B cell (primary cell): ENCODE results near the gene SUGCT. TPM values are rescaled to one million over a fixed set of nuclear protein-coding genes. Genes with fewer than 3 reads are reported as not detected.

Experiments used
- ATAC-seq: fragments of 200-7000 bp; cut with Tn5 transposase; one replicate; pipeline ENCODE4 v1.10.0; 2021; ENCODE audit warnings: low read depth, mild to moderate bottlenecking, moderate number of reproducible peaks, moderate library complexity
- CTCF ChIA-PET: fragments of 350-600 bp; sonication (Branson Sonifier 250); formaldehyde crosslinking; loops from one replicate; lab custom pipeline; 2021; ENCODE audit warnings: antibody characterized with exemption, inconsistent platforms; lab: Charles Lee
- POLR2A ChIA-PET: fragments of 350-600 bp; sonication (Branson Sonifier 250); formaldehyde crosslinking; loops from one replicate; lab custom pipeline; 2021; ENCODE audit warnings: antibody characterized with exemption; lab: Charles Lee
- DNase-seq: peaks from one replicate; pipeline ENCODE4 v3.0.0; 2013
- H2AFZ ChIP-seq: 2 replicates; pipeline ENCODE4 v1.6.1; 2012; ENCODE audit warnings: mild to moderate bottlenecking, low read depth, low read length; ENCODE audit not compliant: insufficient read depth, poor library complexity, severe bottlenecking
- H3K27ac ChIP-seq, 2 donors: 1 replicate in 1 of 2; 2 replicates in 1 of 2; pipeline ENCODE4 v1.5.1; 2012 to 2013; ENCODE audit warnings: low read length in 2 of 2, mild to moderate bottlenecking in 2 of 2, moderate library complexity in 1 of 2
- H3K27me3 ChIP-seq, 4 experiments: fragments of 200-600 bp in 1 of 4; sonication (generic) in 1 of 4; replicated peaks in 1 of 4; 1 replicate in 2 of 4; 2 replicates in 2 of 4; pipeline versions ENCODE4 v1.6.1 to v1.7.0; 2013 to 2016; ENCODE audit warnings: low read length in 3 of 4, mild to moderate bottlenecking in 2 of 4, mixed read lengths in 1 of 4, moderate library complexity in 1 of 4; ENCODE audit not compliant: insufficient read depth in 4 of 4, control insufficient read depth in 3 of 4; ENCODE audit errors: control extremely low read depth in 1 of 4
- H3K36me3 ChIP-seq, 2 experiments: replicated peaks in 1 of 2; 1 replicate in 1 of 2; 2 replicates in 1 of 2; pipeline versions ENCODE4 v1.6.1 to v1.7.1; 2013; ENCODE audit warnings: low read length in 1 of 2; ENCODE audit not compliant: insufficient read depth in 2 of 2, control insufficient read depth in 1 of 2; ENCODE audit errors: control extremely low read depth in 1 of 2, extremely low read depth in 1 of 2
- H3K4me1 ChIP-seq, 2 donors: fragments of 200-600 bp in 1 of 2; sonication (generic) in 1 of 2; 1 replicate in 1 of 2; 2 replicates in 1 of 2; pipeline versions ENCODE4 v1.5.1 to v1.6.1; 2013 to 2017; ENCODE audit warnings: low read length in 2 of 2; ENCODE audit not compliant: control insufficient read depth in 2 of 2, insufficient read depth in 2 of 2
- H3K4me2 ChIP-seq: replicated peaks from 2 replicates; pipeline ENCODE3; 2012; ENCODE audit warnings: mild to moderate bottlenecking, low read depth, low read length; ENCODE audit not compliant: poor library complexity, severe bottlenecking
- H3K4me3 ChIP-seq, 5 experiments: fragments of 200-600 bp in 1 of 5; sonication (generic) in 1 of 5; 1 replicate in 3 of 5; 2 replicates in 2 of 5; pipeline versions ENCODE4 v1.5.1 to v1.7.0; 2011 to 2016; ENCODE audit warnings: low read length in 4 of 5, mild to moderate bottlenecking in 4 of 5, low read depth in 2 of 5, control low read depth in 1 of 5, moderate library complexity in 1 of 5; ENCODE audit not compliant: insufficient read depth in 1 of 5; ENCODE audit errors: control extremely low read depth in 1 of 5, extremely low read depth in 1 of 5
- H3K79me2 ChIP-seq: fragments of 200-600 bp; sonication (generic); one replicate; pipeline ENCODE4 v1.6.0; 2016; ENCODE audit warnings: low read length; ENCODE audit not compliant: control insufficient read depth, insufficient read depth
- H3K9ac ChIP-seq: fragments of 200-600 bp; sonication (generic); 2 replicates; pipeline ENCODE4 v1.6.1; 2017; ENCODE audit warnings: mild to moderate bottlenecking, low read length, moderate library complexity
- H3K9me3 ChIP-seq, 3 donors: one replicate each; pipeline versions ENCODE4 v1.6.1 to v1.7.1; 2013; ENCODE audit warnings: low read length in 2 of 3; ENCODE audit not compliant: control insufficient read depth in 2 of 3, insufficient read depth in 1 of 3; ENCODE audit errors: control extremely low read depth in 1 of 3
- H4K20me1 ChIP-seq: 2 replicates; pipeline ENCODE4 v1.6.0; 2012; ENCODE audit warnings: mild to moderate bottlenecking, low read length; ENCODE audit not compliant: insufficient read depth, control insufficient read depth, poor library complexity, severe bottlenecking
- H3K27ac Mint-ChIP-seq: one replicate; pipeline ENCODE4 v1.8.0; 2021; ENCODE audit warnings: mixed read lengths
- H3K27me3 Mint-ChIP-seq: one replicate; pipeline ENCODE4 v1.8.0; 2021; ENCODE audit warnings: mixed read lengths
- H3K4me1 Mint-ChIP-seq: one replicate; pipeline ENCODE4 v1.8.0; 2021; ENCODE audit warnings: mixed read lengths
- H3K4me3 Mint-ChIP-seq: one replicate; pipeline ENCODE4 v1.8.0; 2021; ENCODE audit warnings: mixed read lengths
- H3K9me3 Mint-ChIP-seq: one replicate; pipeline ENCODE4 v1.8.0; 2022; ENCODE audit warnings: mixed read lengths; ENCODE audit not compliant: insufficient read depth
- CTCF ChIP-seq: fragments of 200-600 bp; IDR thresholded peaks from one replicate; pipeline ENCODE4 v1.8.0; 2022; ENCODE audit warnings: antibody characterized with exemption, mild to moderate bottlenecking
- EZH2 ChIP-seq: IDR thresholded peaks from 2 replicates; pipeline ENCODE4 v1.6.1; 2012; ENCODE audit warnings: borderline replicate concordance, low read depth, mild to moderate bottlenecking, moderate library complexity, low read length; ENCODE audit not compliant: insufficient read depth, poor library complexity, severe bottlenecking
- WGBS: methylation state at CpG from one replicate; pipeline ENCODE4 v1.1.5; 2013; ENCODE audit warnings: missing lambda C conversion rate; ENCODE audit not compliant: insufficient coverage; 5-methylcytosine and 5-hydroxymethylcytosine counted together
- intact Hi-C: fragments of 100-400 bp; cut with micrococcal nuclease; formaldehyde crosslinking; loops from one replicate; pipeline ENCODE4 v1.10.0; 2022
- polyA plus RNA-seq: library from polyadenylated mRNA; depleted of rRNA; stranded (reverse); fragments of >200 nt; gene quantifications from 2 replicates; pipeline ENCODE4 v1.2.3, GENCODE V29; 2012
- total RNA-seq, 2 donors: library from RNA; stranded (reverse); fragments of 120-200 nt in 1 of 2; gene quantifications; 1 replicate in 1 of 2; 2 replicates in 1 of 2; pipeline versions ENCODE4 v1.2.3 to v1.2.4, GENCODE V29; 2013 to 2022

The SUGCT gene
- total and polyA plus RNA-seq, 2 donors (not counting 1 experiment from before 2014, with no cell fraction given): 0.19 to 0.86 TPM

GRCh38 chr7:40810274-40810673 lies 675.5 kb downstream of the SUGCT start:
- Mint-ChIP-seq H3K4me3 (peak overlapping the region; percentile 51), H3K27me3 (no peaks in the 10 kb centered on the region), H3K9me3 (peaks cover 8% of the 10 kb centered on the region), H3K27ac (peak overlapping the region; percentile 42), H3K4me1 (peaks cover 66% of the 10 kb centered on the region)
- DNase-seq (no peak), ATAC-seq (no peak)
- Histone ChIP-seq H3K4me2 (peak overlapping the region; percentile 19), H3K27me3 (no peaks in the 10 kb centered on the region), H3K27ac (no peak overlapping the region), H3K4me1 (peaks cover 24 to 28% of the 10 kb centered on the region in 2 donors), H3K9ac (no peak overlapping the region), H3K36me3 (no peaks in the 10 kb centered on the region), H2AFZ (no peak overlapping the region), H4K20me1 (no peaks in the 10 kb centered on the region), H3K9me3 (peaks cover 4 to 7% (median 4%) of the 10 kb centered on the region in 3 donors), H3K4me3 (no peak overlapping the region), H3K79me2 (no peaks in the 10 kb centered on the region)
- POLR2A ChIA-PET: no interaction called here
- WGBS: no CpG with 5 or more reads among the region's 1 CpG
- TF ChIP-seq CTCF (no peak), EZH2 (no peak)
- CTCF ChIA-PET: no interaction called here
- intact Hi-C loops: no loop called here

- Histone ChIP-seq H3K79me2 (no peaks in the 10 kb centered on the region), H3K4me2 (no peak overlapping the region), H3K4me1 (peaks cover 24 to 28% of the 10 kb centered on the region in 2 donors), H3K9ac (no peak overlapping the region), H3K27me3 (no peaks in the 10 kb centered on the region), H3K27ac (no peak overlapping the region), H3K36me3 (no peaks in the 10 kb centered on the region), H3K4me3 (no peak overlapping the region), H3K9me3 (peaks cover 4 to 10% (median 7%) of the 10 kb centered on the region in 3 donors), H4K20me1 (no peaks in the 10 kb centered on the region), H2AFZ (no peak overlapping the region)
- DNase-seq (no peak), ATAC-seq (no peak)
- TF ChIP-seq EZH2: no peak
- no peak for TF ChIP-seq CTCF
- H3K9me3 Mint-ChIP-seq: peaks cover 8% of the 10 kb centered on the region
- ChIA-PET POLR2A (no interaction called here), CTCF (no interaction called here)
- H3K4me1 Mint-ChIP-seq: peaks cover 63% of the 10 kb centered on the region
- no peak overlapping the region for H3K27ac Mint-ChIP-seq
- H3K4me3 Mint-ChIP-seq: no peak overlapping the region
- no CpG with 5 or more reads among the region's 1 CpG for WGBS
- intact Hi-C loops: no loop called here
- H3K27me3 Mint-ChIP-seq: no peaks in the 10 kb centered on the region
Observed at GRCh38 chr7:40811666-40812065, 676.9 kb downstream of the SUGCT start.
